HG03135 (cell line): ENCODE measurements around the gene RAD17.
"Not testable (repeated sequence)": the region's sequence is repeated elsewhere in the genome, so short reads cannot be mapped to it uniquely, and the experiment has no call there.

Source experiments
- ATAC-seq: cut with Tn5 transposase; IDR thresholded peaks from one replicate; pipeline ENCODE4 v1.9.1; 2021; ENCODE audit warnings: mild to moderate bottlenecking, moderate library complexity; ENCODE audit not compliant: unreplicated experiment

Gene RAD17

GRCh38 chr5:69455428-69455988 is 85.9 kb downstream of the RAD17 start:
- not testable (repeated sequence) for ATAC-seq

GRCh38 chr5:69462170-69462569 is 92.6 kb downstream of the RAD17 start:
- no peak for ATAC-seq
